Measurements from ENCODE around the gene SEPTIN2. TPM values are rescaled to one million over a fixed set of nuclear protein-coding genes. Genes with fewer than 3 reads are reported as not detected.

SEPTIN2 gene
- total RNA-seq, 1 donor from 2014 or later: 264 TPM

DNA sequence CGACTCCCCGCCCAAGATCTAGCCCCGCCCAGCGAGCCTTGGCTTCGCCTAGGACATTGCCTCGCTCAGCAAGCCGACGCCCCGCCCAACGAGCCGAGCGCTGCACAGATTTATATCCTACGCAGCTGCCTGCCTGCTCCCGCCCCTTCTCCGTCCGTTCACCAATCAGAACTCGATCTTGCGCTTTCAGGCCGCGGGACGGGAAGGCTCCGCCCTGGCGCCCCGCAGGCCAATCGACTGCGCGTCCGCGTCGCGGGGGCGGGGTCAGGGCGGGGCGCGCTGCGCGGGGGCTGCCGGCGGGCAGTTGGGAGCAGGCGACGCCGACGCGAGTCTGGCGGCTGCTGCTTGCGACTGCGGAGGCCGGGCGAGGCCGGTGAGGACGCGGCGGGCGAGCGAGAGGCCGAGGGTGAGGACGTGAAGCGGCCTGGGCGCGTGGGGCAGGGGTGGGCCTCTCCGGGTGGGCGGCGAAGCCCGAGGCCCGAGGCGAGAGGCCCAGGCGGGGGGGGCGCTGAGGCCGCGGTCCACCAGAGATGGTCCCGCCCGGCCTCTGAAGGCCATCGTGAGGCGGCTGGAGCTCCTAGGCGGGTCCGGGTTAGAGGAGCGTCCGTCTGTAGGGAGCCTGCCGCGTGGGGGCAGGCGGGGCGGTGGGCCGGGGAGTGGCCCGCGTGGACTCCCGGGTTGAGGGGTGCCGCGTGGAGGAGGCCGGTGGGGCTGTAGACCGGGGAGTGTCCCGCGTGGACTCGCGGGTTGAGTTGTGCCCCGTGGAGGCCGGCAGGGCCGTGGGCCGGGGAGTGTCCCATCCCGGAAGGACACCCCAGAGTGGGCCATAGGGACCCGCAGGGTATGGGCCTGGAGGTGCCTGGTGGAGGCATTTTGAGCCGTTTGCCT, 40.5 kb downstream of the SEPTIN2 start, which contains the start of gene FARP2:
FARP2 (plus strand) TSS at position 303 of the 888 bp plus-strand sequence. CDS start 16,823 bp downstream, outside the sequence.
- DNase-seq (peak; percentile 100), ATAC-seq (peak; percentile 94)
- Histone ChIP-seq H3K4me1 (peaks cover 38% of the 10 kb centered on the region), H3K9me3 (no peaks in the 10 kb centered on the region), H3K27me3 (no peaks in the 10 kb centered on the region), H3K36me3 (peaks cover 26% of the 10 kb centered on the region), H3K4me3 (peak within 1 kb of the TSS; percentile 78), H3K27ac (peak within 1 kb of the TSS; percentile 85)
- TF ChIP-seq, protein P1, sequence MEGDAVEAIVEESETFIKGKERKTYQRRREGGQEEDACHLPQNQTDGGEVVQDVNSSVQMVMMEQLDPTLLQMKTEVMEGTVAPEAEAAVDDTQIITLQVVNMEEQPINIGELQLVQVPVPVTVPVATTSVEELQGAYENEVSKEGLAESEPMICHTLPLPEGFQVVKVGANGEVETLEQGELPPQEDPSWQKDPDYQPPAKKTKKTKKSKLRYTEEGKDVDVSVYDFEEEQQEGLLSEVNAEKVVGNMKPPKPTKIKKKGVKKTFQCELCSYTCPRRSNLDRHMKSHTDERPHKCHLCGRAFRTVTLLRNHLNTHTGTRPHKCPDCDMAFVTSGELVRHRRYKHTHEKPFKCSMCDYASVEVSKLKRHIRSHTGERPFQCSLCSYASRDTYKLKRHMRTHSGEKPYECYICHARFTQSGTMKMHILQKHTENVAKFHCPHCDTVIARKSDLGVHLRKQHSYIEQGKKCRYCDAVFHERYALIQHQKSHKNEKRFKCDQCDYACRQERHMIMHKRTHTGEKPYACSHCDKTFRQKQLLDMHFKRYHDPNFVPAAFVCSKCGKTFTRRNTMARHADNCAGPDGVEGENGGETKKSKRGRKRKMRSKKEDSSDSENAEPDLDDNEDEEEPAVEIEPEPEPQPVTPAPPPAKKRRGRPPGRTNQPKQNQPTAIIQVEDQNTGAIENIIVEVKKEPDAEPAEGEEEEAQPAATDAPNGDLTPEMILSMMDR (IDR thresholded peaks at IDR 0.05): no peak
- intact Hi-C loops (cut with DNase I): no loop called here

GRCh38 chr2:241356871-241357260, 41.1 kb downstream of the SEPTIN2 start:
- DNase-seq (no peak), ATAC-seq (no peak)
- TF ChIP-seq, protein P1 (IDR thresholded peaks at IDR 0.05): no peak
- Histone ChIP-seq H3K36me3 (peaks cover 19% of the 10 kb centered on the region), H3K4me3 (peak overlapping the region; percentile 78), H3K9me3 (no peaks in the 10 kb centered on the region), H3K4me1 (peaks cover 38% of the 10 kb centered on the region), H3K27me3 (no peaks in the 10 kb centered on the region), H3K27ac (peak overlapping the region; percentile 85)
- intact Hi-C loops (cut with DNase I): no loop called here

DNA sequence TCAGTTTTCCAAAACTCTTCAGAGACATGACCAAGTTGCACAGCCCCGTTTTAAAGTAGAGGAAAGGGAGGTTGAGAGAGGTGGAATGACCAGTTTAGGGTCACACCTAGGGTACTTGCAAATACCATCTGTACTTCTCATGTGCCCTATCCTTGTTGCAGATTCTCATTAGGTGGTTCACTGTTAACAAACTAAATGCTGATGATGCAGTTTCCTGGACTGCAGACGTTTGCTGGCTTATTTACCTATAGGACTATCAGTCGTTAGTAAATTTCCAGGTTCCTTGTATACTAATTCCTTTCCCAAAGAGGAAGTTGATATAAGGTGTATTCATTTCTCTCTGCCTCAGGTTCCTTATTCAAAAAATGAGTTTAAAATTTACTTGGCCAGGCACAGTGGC, 41.8 kb downstream of the SEPTIN2 start:
- no peak overlapping the region for H3K27ac ChIP-seq
- H3K36me3 ChIP-seq: peaks cover 13% of the 10 kb centered on the region
- DNase-seq: no peak
- H3K27me3 ChIP-seq: no peaks in the 10 kb centered on the region
- no peaks in the 10 kb centered on the region for H3K9me3 ChIP-seq
- H3K4me1 ChIP-seq: peaks cover 38% of the 10 kb centered on the region
- H3K4me3 ChIP-seq: peak overlapping the region; percentile 78
- TF ChIP-seq, protein P1 (IDR thresholded peaks at IDR 0.05): no peak
- no peak for ATAC-seq
- intact Hi-C loops (cut with DNase I): no loop called here

DNA sequence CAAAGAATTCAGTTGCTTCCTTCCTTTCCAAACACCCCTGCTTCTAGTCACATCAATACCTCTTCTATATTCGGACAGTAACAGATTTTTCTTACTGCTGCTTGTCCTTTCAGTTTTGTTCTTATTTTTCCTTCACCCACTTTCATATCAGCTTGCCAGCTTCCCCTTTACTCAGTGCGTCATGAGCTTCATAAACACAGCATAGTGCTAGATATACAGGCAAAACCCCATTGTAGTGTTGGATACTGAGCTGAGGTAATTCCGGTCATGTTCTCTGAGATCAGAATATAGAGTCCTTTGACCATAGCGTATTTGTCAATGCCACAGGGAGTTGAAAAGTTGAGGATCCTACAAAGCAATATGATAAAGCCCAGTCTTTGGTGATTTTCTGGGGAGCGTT, 42.7 kb downstream of the SEPTIN2 start:
- Histone ChIP-seq H3K4me1 (peaks cover 42% of the 10 kb centered on the region), H3K27me3 (no peaks in the 10 kb centered on the region), H3K9me3 (no peaks in the 10 kb centered on the region), H3K4me3 (no peak overlapping the region), H3K27ac (no peak overlapping the region), H3K36me3 (peaks cover 3% of the 10 kb centered on the region)
- TF ChIP-seq, protein P1 (IDR thresholded peaks at IDR 0.05): no peak
- DNase-seq (no peak), ATAC-seq (no peak)
- intact Hi-C loops (cut with DNase I): no loop called here

GRCh38 chr2:241359481-241360045, 43.8 kb downstream of the SEPTIN2 start:
- ATAC-seq (no peak), DNase-seq (no peak)
- Histone ChIP-seq H3K27ac (no peak overlapping the region), H3K36me3 (no peaks in the 10 kb centered on the region), H3K27me3 (no peaks in the 10 kb centered on the region), H3K9me3 (no peaks in the 10 kb centered on the region), H3K4me1 (peaks cover 46% of the 10 kb centered on the region), H3K4me3 (no peak overlapping the region)
- TF ChIP-seq, protein P1 (IDR thresholded peaks at IDR 0.05): no peak
- intact Hi-C loops (cut with DNase I): no loop called here

Measured in upper lobe of right lung (tissue), 1 donor.